K562 (cell line): Measurements from ENCODE around the gene TBX19. TPM values are rescaled to one million over a fixed set of nuclear protein-coding genes. Genes with fewer than 3 reads are reported as not detected.

Experiments used
- CEBPB ChIP-seq: fragments of 450-650 bp; IDR thresholded peaks from 2 replicates; pipeline ENCODE4 v1.6.1; 2016; ENCODE audit warnings: missing genetic modification characterization, missing compliant biosample characterization
- CLOCK ChIP-seq: fragments of 250-450 bp; sonication (Bioruptor Pico); IDR thresholded peaks from 2 replicates; pipeline ENCODE4 v1.4.0; 2020; ENCODE audit warnings: mild to moderate bottlenecking, moderate library complexity, borderline replicate concordance
- ETS2 ChIP-seq: IDR thresholded peaks from 2 replicates; pipeline ENCODE4 v1.6.1; 2016; ENCODE audit warnings: borderline replicate concordance, missing genetic modification characterization, mild to moderate bottlenecking, moderate library complexity, missing compliant biosample characterization; ENCODE audit not compliant: poor library complexity, severe bottlenecking
- GABPB1 ChIP-seq: sonication (generic); formaldehyde crosslinking; IDR thresholded peaks from 2 replicates; pipeline ENCODE4 v1.8.0; 2022; ENCODE audit warnings: mild to moderate bottlenecking, missing genetic modification reagents
- HSF4 ChIP-seq: fragments of 250-450 bp; sonication (Bioruptor Pico); IDR thresholded peaks from 2 replicates; pipeline ENCODE4 v2.1.2; 2022; ENCODE audit warnings: mild to moderate bottlenecking, moderate library complexity, borderline replicate concordance
- KDM1A ChIP-seq, 2 experiments: fragments of 450-650 bp; IDR thresholded peaks; 2 replicates each; pipeline ENCODE4 v1.6.1; 2016; ENCODE audit warnings: mild to moderate bottlenecking in 2 of 2
- POLR2A ChIP-seq: fragments of 450-650 bp; conservative IDR thresholded peaks from 2 replicates; pipeline ENCODE4 v1.6.1; 2016
- POLR2AphosphoS5 ChIP-seq: IDR thresholded peaks from 2 replicates; pipeline ENCODE4 v1.6.1; 2011; ENCODE audit warnings: mild to moderate bottlenecking, low read depth, low read length, moderate library complexity; ENCODE audit not compliant: control insufficient read depth, insufficient read depth
- ZBTB40 ChIP-seq, 2 experiments: fragments of 450-650 bp in 1 of 2; sonication (generic) in 1 of 2; formaldehyde crosslinking in 1 of 2; IDR thresholded peaks; 2 replicates each; pipeline versions ENCODE4 v1.7.1 to v1.9.0; 2016 to 2022; ENCODE audit warnings: inconsistent platforms in 1 of 2, mild to moderate bottlenecking in 1 of 2, missing genetic modification reagents in 1 of 2
- polyA plus RNA-seq, 8 experiments: library from polyadenylated mRNA; depleted of rRNA in 4 of 8; stranded (reverse) in 5 of 8; unstranded in 3 of 8; fragments of >200 nt; fragmentation: Nextera tagmentation in 2 of 8; fragmentation: Illumina TruSeq in 1 of 8; extraction: Ambion mirVana in 2 of 8; extraction: Trizol in 1 of 8; gene quantifications; 2 replicates each; pipeline versions ENCODE4 v1.2.1 to v1.2.3, GENCODE V29; 2011 to 2014; ENCODE audit warnings: inconsistent platforms in 1 of 8, missing spikeins in 1 of 8
- total RNA-seq, 7 experiments: library from RNA; depleted of rRNA in 6 of 7; stranded (reverse); fragments of >200 nt in 6 of 7; fragmentation: Illumina TruSeq in 2 of 7; extraction: Trizol in 2 of 7; gene quantifications; 2 replicates each; pipeline versions ENCODE4 v1.2.1 to v1.2.3, GENCODE V29; 2011 to 2021; ENCODE audit warnings: low replicate concordance in 1 of 7
- TF ChIP-seq, protein P1 (sequence below): fragments of 250-450 bp; sonication (Bioruptor Pico); IDR thresholded peaks from 2 replicates; pipeline ENCODE4 v1.5.1; 2021; ENCODE audit warnings: mild to moderate bottlenecking
- TF ChIP-seq, protein P2 (sequence below): fragments of 450-650 bp; formaldehyde crosslinking; conservative IDR thresholded peaks from 2 replicates; pipeline ENCODE4 v1.4.0; 2022; ENCODE audit warnings: mild to moderate bottlenecking, missing genetic modification characterization

The TBX19 gene
- total and polyA plus RNA-seq, 9 of the 15 experiments (the other 6 are each of a cell fraction or from before 2014, with no cell fraction given), result 0.32 to 3.1 (median 0.95) TPM

- TF ChIP-seq ZBTB40 (IDR thresholded peaks at IDR 0.05) (peak; percentile 71), ZBTB40 (CRISPR knock-in tag; IDR thresholded peaks at IDR 0.05) (no peak), CEBPB (peak; percentile 94), POLR2AphosphoS5 (peak; percentile 89), POLR2A (no peak), ETS2 (tag) (no peak), GABPB1 (0 out of 2 replicates have a peak, but pooled peaks have one; percentile 42), HSF4 (CRISPR knock-in tag) (no peak), CLOCK (CRISPR knock-in tag) (no peak), KDM1A (IDR thresholded peaks at IDR 0.05) (peak; percentile 80 to 82)
- TF ChIP-seq, protein P1, sequence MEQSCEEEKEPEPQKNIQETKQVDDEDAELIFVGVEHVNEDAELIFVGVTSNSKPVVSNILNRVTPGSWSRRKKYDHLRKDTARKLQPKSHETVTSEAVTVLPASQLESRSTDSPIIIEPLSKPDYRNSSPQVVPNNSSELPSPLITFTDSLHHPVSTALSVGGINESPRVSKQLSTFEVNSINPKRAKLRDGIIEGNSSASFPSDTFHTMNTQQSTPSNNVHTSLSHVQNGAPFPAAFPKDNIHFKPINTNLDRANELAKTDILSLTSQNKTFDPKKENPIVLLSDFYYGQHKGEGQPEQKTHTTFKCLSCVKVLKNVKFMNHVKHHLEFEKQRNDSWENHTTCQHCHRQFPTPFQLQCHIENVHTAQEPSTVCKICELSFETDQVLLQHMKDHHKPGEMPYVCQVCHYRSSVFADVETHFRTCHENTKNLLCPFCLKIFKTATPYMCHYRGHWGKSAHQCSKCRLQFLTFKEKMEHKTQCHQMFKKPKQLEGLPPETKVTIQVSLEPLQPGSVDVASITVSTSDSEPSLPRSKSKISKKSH (CRISPR knock-in tag), result no peak
- TF ChIP-seq, protein P2, sequence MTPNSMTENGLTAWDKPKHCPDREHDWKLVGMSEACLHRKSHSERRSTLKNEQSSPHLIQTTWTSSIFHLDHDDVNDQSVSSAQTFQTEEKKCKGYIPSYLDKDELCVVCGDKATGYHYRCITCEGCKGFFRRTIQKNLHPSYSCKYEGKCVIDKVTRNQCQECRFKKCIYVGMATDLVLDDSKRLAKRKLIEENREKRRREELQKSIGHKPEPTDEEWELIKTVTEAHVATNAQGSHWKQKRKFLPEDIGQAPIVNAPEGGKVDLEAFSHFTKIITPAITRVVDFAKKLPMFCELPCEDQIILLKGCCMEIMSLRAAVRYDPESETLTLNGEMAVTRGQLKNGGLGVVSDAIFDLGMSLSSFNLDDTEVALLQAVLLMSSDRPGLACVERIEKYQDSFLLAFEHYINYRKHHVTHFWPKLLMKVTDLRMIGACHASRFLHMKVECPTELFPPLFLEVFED (CRISPR knock-in tag), result no peak
These were observed 7.8 kb downstream of the TBX19 start (continued) for GRCh38 chr1:168288311-168289052.
